GM21360 (cell line): Measurements from ENCODE around the gene LYSMD3.
A peak's percentile ranks its signal among the peaks of the same experiment; 100 is the strongest.

Source experiments
- ATAC-seq: cut with Tn5 transposase; IDR thresholded peaks from one replicate; pipeline ENCODE4 v1.9.1; 2021; ENCODE audit warnings: mild to moderate bottlenecking, moderate library complexity; ENCODE audit not compliant: unreplicated experiment

The LYSMD3 gene

GRCh38 chr5:90548069-90548593 is 18.7 kb upstream of the LYSMD3 start:
- no peak for ATAC-seq

DNA sequence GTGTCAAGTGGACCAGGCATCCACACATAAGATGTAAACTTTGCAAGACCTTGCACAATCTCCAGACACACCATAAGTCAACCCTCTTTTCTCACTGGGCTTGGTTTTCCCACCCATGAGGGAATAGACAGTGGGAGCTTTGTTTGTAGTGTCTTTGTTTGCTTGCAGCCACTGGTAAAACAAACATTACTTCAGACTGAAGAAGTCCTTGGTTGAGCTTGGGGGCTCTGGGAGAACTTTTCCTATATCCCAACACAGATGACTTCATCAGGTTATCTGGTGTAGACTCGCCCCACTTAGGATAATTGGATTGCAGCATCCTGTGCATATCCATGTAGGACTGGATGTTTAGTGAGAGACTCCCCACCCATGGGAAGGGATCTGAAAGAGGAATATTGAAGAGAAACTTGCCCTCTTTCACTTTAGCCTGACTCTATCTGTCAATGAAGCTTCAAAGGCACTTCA is 17.7 kb upstream of the LYSMD3 start:
- ATAC-seq, result no peak

DNA sequence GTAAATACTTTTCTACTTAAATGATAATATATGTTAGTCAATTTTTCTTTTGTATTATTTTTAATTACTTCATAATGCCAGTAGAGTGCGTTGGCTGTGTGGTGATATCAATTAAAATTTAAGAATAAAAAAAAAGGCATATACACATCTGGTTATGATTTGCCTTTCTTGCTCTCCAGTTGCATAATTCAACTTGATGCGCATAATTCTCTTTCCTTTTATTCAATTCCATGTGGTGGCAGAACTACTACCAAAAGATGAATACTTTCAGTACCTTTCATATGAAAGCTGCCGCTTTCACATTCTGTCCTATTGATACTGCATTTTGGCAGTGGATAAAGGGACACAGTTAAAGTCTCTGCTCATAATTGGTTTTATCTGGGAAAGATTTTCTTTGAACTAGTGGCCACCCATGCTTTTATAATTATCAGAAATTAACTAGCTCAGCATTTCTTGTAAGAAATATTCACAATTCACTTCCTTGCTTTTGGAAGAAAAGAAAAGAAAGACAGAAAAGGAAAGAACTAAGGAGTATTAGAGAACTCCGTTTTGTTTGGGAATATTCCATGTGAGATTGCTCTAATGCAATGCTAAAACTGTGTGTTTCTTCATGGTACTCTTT is 16.9 kb upstream of the LYSMD3 start:
- no peak for ATAC-seq

DNA sequence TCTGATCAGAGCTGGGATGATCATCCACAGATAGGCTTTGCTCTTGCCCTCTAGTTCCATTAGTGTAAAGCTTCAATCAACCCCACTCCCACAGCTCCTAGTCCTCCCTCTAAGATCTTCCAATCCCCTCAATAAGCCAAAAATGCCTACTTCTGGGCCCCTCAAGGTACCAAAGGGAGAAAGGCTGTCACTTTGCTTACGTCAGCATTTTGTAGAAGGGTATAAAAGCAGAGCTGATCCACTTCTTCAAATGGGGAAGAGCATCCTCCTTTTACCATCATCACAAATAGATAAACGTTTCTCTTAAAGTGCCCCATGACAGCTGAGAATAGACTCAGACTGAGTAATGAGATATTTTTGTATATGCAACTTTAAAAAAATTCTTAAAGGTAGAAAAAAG is 16.1 kb upstream of the LYSMD3 start:
- no peak for ATAC-seq

DNA sequence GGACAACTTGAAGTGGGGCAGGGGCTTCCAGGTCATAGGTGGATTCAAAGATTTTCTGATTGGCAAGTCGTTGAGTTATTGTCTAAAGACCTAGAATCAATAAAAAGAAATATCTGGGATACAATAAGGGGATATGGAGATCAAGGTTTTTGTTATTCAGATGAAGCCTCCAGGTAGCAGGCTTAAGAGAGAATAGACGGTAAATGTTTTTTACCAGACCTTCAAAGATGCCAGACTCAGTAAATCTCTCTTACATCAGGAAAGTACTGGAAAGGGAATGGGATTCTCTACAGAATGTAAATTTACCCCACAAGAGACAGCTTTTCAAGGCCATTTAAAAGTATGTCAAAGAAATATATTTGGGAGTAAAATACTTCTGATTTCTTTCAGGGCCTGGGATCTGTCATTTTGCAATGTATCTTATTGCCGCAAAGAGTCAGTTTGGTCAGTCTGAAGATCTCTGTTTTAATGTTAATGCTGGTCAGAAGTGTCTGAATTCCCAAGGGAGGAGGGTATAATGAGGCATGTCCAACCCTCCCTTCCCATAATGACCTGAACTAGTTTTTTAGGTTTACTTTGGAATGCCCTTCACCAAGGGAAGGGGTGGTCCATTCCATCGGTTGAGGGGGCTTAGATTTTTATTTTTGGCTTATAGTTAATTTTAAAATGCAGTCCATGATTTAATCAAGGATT is 13.6 kb upstream of the LYSMD3 start:
- ATAC-seq, result no peak

- no peak for ATAC-seq
Measured at GRCh38 chr5:90534922-90535321, 5.5 kb upstream of the LYSMD3 start.

- ATAC-seq, result no peak
Measured at GRCh38 chr5:90533794-90534193, 4.4 kb upstream of the LYSMD3 start.

DNA sequence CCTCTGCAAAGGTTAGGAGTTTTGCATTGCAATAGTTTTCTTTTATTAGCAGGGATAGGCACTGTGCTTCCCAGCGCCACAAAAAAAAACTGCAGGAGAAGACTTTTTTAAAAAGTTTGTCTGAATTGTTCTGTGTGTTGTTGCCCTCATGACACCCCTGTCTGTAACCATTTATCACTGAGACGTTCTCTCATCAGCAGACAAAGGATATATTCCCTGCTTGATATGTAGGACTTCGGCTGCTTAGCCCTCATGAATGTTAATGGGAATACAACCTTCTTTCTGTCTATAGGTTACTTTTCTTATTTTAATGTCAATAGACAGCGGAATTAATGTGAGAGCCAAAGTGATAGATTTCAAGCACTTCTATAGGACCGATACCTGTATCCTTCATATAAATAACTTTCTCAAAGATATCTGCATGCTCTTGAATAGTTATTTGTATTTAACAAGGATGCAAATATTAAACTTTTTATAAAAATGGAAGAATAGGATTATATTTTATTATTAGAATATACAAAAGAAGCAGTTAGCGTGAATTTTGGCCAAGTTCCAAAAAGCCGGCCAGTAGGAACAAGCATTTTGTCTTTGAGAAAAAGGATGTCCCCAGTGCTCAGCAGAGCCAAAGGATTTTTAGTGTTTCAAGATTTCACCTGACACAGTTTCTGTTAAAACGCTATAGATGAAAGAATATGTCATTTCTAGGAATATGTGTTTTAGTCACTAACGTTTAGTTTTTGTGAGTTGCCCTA is 1.5 kb upstream of the LYSMD3 start:
- no peak for ATAC-seq

DNA sequence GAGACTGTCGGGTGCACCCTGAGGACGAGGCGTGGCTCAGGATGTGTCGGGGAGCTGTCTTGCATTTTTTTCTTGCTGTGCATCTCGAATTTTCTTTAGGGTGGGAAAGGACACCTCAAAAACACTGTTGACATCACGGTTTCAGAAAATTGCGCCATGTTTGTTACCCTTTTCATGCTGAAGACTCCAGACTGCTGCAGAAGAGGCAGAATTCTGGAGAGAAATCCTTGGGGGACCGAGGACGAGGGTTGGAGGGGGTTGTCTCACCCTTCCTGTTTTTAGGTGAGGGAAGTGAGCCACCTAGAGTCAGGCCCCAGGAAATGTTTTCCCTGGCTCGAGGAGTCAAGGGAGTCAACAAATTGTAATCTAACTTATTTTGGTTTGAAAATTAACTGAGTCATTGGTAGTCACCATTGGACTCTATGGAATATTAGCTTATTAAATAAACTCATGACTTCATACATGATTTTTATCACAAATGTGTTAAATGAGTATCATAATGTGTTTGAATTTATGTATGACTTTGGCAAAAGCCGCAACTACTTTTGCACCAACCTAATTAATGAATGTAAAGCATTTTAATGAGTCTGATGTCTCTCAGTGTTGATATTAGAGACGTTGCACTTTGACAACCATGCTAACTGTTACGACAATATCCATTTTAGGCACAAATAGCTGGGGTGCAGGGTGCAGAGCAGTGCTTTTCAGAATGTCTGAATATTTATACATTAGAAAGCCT is 724 bp upstream of the LYSMD3 start:
- peak; percentile 37 for ATAC-seq

GRCh38 chr5:90528601-90529193 is 687 bp downstream of the LYSMD3 start:
- ATAC-seq, result peak; percentile 0

DNA sequence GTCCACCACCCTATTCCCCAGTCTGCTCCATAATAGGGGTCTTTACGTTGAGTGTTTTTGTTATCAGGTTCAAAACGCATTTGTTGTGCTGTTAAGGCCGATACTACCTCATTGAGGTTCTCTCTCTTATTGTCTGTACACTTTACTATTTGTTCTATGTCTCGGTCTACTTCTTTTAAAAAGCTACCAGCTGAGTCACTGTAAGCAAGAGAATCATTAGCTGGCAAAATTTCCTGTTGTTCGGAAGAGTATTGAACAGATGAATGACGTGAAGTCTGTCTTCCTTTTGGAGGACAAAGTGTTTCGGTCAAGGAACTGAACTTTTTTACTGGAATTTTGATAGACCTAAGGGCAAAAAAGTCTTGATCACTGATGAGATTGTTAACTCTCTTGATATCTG is 10.3 kb downstream of the LYSMD3 start:
- ATAC-seq, result no peak

DNA sequence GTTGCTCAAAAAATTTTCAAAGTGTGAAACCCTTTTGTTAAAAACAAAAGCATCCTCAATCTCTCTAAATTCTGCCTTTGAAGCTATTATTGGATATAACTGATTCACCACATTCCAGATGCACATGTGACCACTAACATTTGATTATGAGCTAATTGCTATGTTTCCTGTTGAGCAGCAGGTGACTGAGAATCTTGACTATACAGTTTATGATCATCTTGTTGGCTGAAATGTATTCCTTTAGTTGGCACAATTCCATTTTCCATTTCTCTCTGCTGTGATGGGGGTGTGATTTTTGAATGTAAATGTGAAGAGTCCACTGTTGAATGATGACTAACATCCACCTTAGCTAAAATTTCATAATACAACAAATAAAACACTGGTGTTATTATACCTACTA is 10.7 kb downstream of the LYSMD3 start:
- no peak for ATAC-seq

DNA sequence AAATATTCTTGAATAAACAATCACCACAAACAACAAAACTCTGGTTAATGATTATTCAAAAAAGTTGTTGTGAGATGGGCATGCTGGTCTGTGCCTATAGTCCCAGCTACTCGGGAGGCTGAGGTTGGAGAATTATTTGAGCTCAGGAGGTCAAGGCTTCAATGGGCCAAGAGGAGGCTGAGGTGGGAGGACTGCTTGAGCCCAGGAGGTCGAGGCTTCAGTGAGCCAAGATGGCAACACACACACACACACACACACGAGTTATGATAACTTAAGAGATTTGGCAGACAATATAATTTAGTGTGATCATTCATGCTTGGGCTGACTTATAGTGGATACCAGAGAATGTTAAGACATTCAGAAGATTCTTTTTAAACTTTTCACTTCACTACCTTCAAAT is 14.9 kb downstream of the LYSMD3 start:
- ATAC-seq, result no peak

GRCh38 chr5:90510438-90510837 is 18.9 kb downstream of the LYSMD3 start:
- ATAC-seq, result no peak

- ATAC-seq, result no peak
Measured at GRCh38 chr5:90506221-90506620, 23.2 kb downstream of the LYSMD3 start.

GRCh38 chr5:90504743-90505142 is 24.6 kb downstream of the LYSMD3 start:
- no peak for ATAC-seq

GRCh38 chr5:90503596-90503995 is 25.8 kb downstream of the LYSMD3 start:
- ATAC-seq, result no peak

DNA sequence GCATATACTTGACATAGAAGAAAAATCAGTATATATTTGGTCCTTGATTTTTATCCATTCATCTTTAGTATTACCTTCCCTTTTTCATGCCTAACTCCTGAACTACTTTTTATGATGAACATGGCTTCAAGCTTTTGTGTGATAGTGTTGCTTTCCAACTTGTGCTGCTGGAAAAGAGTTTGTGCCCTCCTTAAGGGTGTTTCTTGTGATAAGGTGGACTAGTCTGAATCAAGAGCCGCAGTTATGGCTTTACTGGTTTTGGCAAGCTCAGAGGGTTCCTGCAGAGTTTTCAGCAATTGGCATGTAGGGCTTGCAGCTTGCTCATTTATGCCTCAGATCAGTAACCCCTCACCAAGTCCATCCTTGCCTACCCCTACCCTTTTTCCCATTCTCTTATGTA is 34.2 kb downstream of the LYSMD3 start:
- no peak for ATAC-seq

DNA sequence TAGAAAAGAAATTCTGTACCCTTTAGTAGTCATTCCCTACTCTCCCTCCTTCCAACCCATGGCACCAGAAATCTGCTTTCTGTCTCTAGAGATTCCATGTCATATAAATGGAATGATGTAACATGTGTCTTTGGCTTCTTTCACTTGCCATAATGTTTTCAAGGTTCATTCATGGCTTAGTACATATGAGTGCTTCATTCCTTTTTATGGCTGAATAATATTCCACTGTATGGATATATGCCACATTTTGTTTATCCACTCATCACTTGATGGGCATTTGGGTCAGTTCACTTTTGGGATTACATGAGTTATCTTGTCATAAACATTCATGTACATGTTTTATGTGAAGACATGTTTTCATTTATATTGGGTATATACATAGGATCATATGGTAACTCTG is 35.3 kb downstream of the LYSMD3 start:
- no peak for ATAC-seq

DNA sequence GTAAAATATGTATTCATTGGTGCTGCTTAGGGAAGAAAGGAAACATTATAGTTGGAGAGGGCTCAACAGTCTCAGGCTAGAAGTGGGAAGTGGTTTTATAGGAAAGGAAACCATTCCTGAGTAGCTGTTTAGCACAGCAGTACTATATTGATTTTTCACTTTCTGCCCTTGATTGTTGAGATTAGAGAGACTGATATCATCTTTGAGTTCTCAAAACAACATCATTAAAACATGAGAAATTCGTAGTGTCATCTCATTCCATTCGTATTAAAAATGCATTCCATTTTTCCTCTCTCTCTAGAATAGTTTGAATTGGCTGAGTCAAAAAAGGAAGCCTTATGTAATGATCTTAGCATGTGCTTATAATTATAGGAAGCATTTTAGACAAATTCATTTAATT is 40.6 kb downstream of the LYSMD3 start:
- no peak for ATAC-seq

DNA sequence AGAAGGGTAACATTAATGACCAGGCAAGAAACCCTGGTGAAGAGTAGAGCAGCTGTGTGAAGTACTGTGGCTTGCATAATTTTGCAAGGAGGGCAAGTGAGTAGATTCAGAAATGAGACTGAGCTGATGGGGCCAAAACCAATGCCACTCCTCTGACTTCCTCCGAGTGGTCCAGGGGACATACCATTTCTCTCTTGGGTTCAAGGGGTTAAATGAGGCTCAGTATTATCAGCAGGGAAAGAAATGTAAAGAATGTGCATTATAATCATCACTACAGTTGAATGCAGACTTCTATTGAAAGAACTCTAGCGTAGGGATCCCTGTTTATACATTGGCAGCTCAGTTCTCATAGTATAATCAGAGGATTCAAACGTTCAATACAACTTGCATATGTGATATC is 44.8 kb downstream of the LYSMD3 start:
- no peak for ATAC-seq
